Astrocyte (in vitro differentiated cells and primary cell): ENCODE results near the gene RECQL5. TPM values are rescaled to one million over a fixed set of nuclear protein-coding genes. Genes with fewer than 3 reads are reported as not detected.

Source experiments
- DNase-seq: peaks from one replicate; pipeline ENCODE4 v3.0.0-alpha.2; 2010; ENCODE audit warnings: low read depth
- FAIRE-seq: peaks from 2 replicates; lab custom pipeline; 2011; peaks lifted over from hg19 to GRCh38; lab: Jason Lieb, UNC
- H2AFZ ChIP-seq: 2 replicates; pipeline ENCODE4 v1.6.0; 2012; ENCODE audit warnings: low read depth, low read length, inconsistent platforms
- H3K27ac ChIP-seq: 2 replicates; pipeline ENCODE4 v1.5.1; 2011; ENCODE audit warnings: low read depth, low read length, inconsistent platforms
- H3K27me3 ChIP-seq: 2 replicates; pipeline ENCODE4 v1.6.0; 2011; ENCODE audit warnings: low read length, inconsistent platforms; ENCODE audit not compliant: insufficient read depth
- H3K36me3 ChIP-seq: 2 replicates; pipeline ENCODE4 v1.5.1; 2011; ENCODE audit warnings: low read length, inconsistent platforms; ENCODE audit not compliant: insufficient read depth
- H3K4me1 ChIP-seq: 2 replicates; pipeline ENCODE4 v1.5.1; 2011; ENCODE audit warnings: low read length, inconsistent platforms; ENCODE audit not compliant: insufficient read depth
- H3K4me2 ChIP-seq: 2 replicates; pipeline ENCODE4 v1.6.0; 2012; ENCODE audit warnings: low read length, inconsistent platforms
- H3K4me3 ChIP-seq: 2 replicates; pipeline ENCODE4 v1.5.1; 2011; ENCODE audit warnings: low read depth, mild to moderate bottlenecking, low read length, inconsistent platforms; ENCODE audit not compliant: insufficient read depth
- H3K79me2 ChIP-seq: 2 replicates; pipeline ENCODE4 v1.6.0; 2012; ENCODE audit warnings: mild to moderate bottlenecking, low read length, inconsistent platforms; ENCODE audit not compliant: insufficient read depth
- H3K9ac ChIP-seq: 2 replicates; pipeline ENCODE4 v1.6.0; 2012; ENCODE audit warnings: mild to moderate bottlenecking, low read length, inconsistent platforms
- H3K9me3 ChIP-seq: 2 replicates; pipeline ENCODE4 v1.5.1; 2012; ENCODE audit warnings: low read depth, mild to moderate bottlenecking, low read length, inconsistent platforms; ENCODE audit not compliant: insufficient read depth
- H4K20me1 ChIP-seq: 2 replicates; pipeline ENCODE4 v1.6.0; 2012; ENCODE audit warnings: low read length, inconsistent platforms; ENCODE audit not compliant: insufficient read depth
- H3K27ac Mint-ChIP-seq: one replicate; pipeline ENCODE4 v1.8.0; 2021; ENCODE audit warnings: mild to moderate bottlenecking, mixed read lengths; ENCODE audit not compliant: unreplicated experiment
- H3K27me3 Mint-ChIP-seq: one replicate; pipeline ENCODE4 v1.8.0; 2021; ENCODE audit warnings: low read depth, mixed read lengths; ENCODE audit not compliant: unreplicated experiment
- H3K36me3 Mint-ChIP-seq: one replicate; pipeline ENCODE4 v1.8.0; 2021; ENCODE audit warnings: low read depth, mixed read lengths; ENCODE audit not compliant: unreplicated experiment
- H3K4me1 Mint-ChIP-seq: one replicate; pipeline ENCODE4 v1.8.0; 2021; ENCODE audit warnings: low read depth, mixed read lengths; ENCODE audit not compliant: unreplicated experiment
- H3K4me3 Mint-ChIP-seq: one replicate; pipeline ENCODE4 v1.8.0; 2021; ENCODE audit warnings: mild to moderate bottlenecking, moderate library complexity, mixed read lengths; ENCODE audit not compliant: unreplicated experiment
- H3K9me3 Mint-ChIP-seq: one replicate; pipeline ENCODE4 v1.8.0; 2021; ENCODE audit warnings: mild to moderate bottlenecking, mixed read lengths; ENCODE audit not compliant: unreplicated experiment
- CTCF ChIP-seq: IDR thresholded peaks from 2 replicates; pipeline ENCODE4 v1.5.1; 2011; ENCODE audit warnings: low read depth, mild to moderate bottlenecking, inconsistent platforms, low read length, moderate library complexity; ENCODE audit not compliant: insufficient read depth
- EZH2 ChIP-seq: IDR thresholded peaks from 2 replicates; pipeline ENCODE4 v1.6.1; 2012; ENCODE audit warnings: mild to moderate bottlenecking, low read length, inconsistent platforms; ENCODE audit not compliant: insufficient read depth
- total RNA-seq: library from RNA; stranded (reverse); gene quantifications from 2 replicates; pipeline ENCODE4 v1.2.1, GENCODE V29; 2021

RECQL5 gene
- total RNA-seq, 1 donor from 2014 or later: 25.9 TPM

- no peak overlapping the region for H3K4me3 Mint-ChIP-seq
- H3K4me1 ChIP-seq: peaks cover 8% of the 10 kb centered on the region
- no peak overlapping the region for H3K9ac ChIP-seq
- no peak overlapping the region for H3K27ac Mint-ChIP-seq
- no peaks in the 10 kb centered on the region for H3K9me3 ChIP-seq
- peaks cover 3% of the 10 kb centered on the region for H4K20me1 ChIP-seq
- H3K4me2 ChIP-seq: no peak overlapping the region
- H3K4me3 ChIP-seq: no peak overlapping the region
- no peaks in the 10 kb centered on the region for H3K36me3 ChIP-seq
- H3K27me3 ChIP-seq: no peaks in the 10 kb centered on the region
- H3K27me3 Mint-ChIP-seq: no peaks in the 10 kb centered on the region
- DNase-seq (no peak), FAIRE-seq (no peak)
- no peak overlapping the region for H2AFZ ChIP-seq
- H3K79me2 ChIP-seq: no peaks in the 10 kb centered on the region
- H3K9me3 Mint-ChIP-seq: no peaks in the 10 kb centered on the region
- H3K27ac ChIP-seq: no peak overlapping the region
- peaks cover 16% of the 10 kb centered on the region for H3K36me3 Mint-ChIP-seq
- peaks cover 12% of the 10 kb centered on the region for H3K4me1 Mint-ChIP-seq
- TF ChIP-seq EZH2: no peak
- no peak for TF ChIP-seq CTCF
Measured at GRCh38 chr17:75642182-75642783, 24.7 kb downstream of the RECQL5 start.

GRCh38 chr17:75641343-75641742, 25.6 kb downstream of the RECQL5 start:
- H3K4me1 ChIP-seq: peaks cover 8% of the 10 kb centered on the region

More at GRCh38 chr17:75641343-75641742, 25.6 kb downstream of the RECQL5 start:
- TF ChIP-seq EZH2: no peak
- TF ChIP-seq CTCF: no peak
- Histone ChIP-seq H3K4me2 (no peak overlapping the region), H3K9ac (no peak overlapping the region), H3K27me3 (no peaks in the 10 kb centered on the region), H3K79me2 (no peaks in the 10 kb centered on the region), H3K36me3 (no peaks in the 10 kb centered on the region), H2AFZ (no peak overlapping the region), H3K27ac (no peak overlapping the region), H3K9me3 (no peaks in the 10 kb centered on the region), H3K4me3 (no peak overlapping the region), H4K20me1 (peaks cover 3% of the 10 kb centered on the region)
- no peaks in the 10 kb centered on the region for H3K9me3 Mint-ChIP-seq
- peaks cover 12% of the 10 kb centered on the region for H3K4me1 Mint-ChIP-seq
- no peak overlapping the region for H3K4me3 Mint-ChIP-seq
- H3K36me3 Mint-ChIP-seq: peaks cover 16% of the 10 kb centered on the region
- no peak overlapping the region for H3K27ac Mint-ChIP-seq
- no peak for FAIRE-seq
- no peak for DNase-seq
- no peaks in the 10 kb centered on the region for H3K27me3 Mint-ChIP-seq
